NOMO-1 treated with DMSO at 0.1 percent for 48 hours (cell line): ENCODE measurements around the gene TSR1.

ENCODE experiments used
- DNase-seq: peaks from one replicate; lab custom pipeline; 2025; ENCODE audit not compliant: unreplicated experiment; lab: John Stamatoyannopoulos, UW

Gene TSR1

GRCh38 chr17:2369551-2370210 lies 33.4 kb upstream of the TSR1 start:
- no peak for DNase-seq

GRCh38 chr17:2369039-2369438 lies 32.8 kb upstream of the TSR1 start:
- DNase-seq = no peak

GRCh38 chr17:2368359-2368758 lies 32.1 kb upstream of the TSR1 start:
- no peak for DNase-seq

GRCh38 chr17:2366747-2367494 lies 30.7 kb upstream of the TSR1 start:
- DNase-seq = no peak

GRCh38 chr17:2365132-2365531 lies 28.9 kb upstream of the TSR1 start:
- DNase-seq = no peak

- DNase-seq = no peak
These were observed 28.5 kb upstream of the TSR1 start for GRCh38 chr17:2364763-2365116.

- DNase-seq = no peak
These were observed 27.9 kb upstream of the TSR1 start for GRCh38 chr17:2363851-2364762.

GRCh38 chr17:2363318-2363717 lies 27.1 kb upstream of the TSR1 start:
- DNase-seq = no peak

GRCh38 chr17:2362881-2363280 lies 26.6 kb upstream of the TSR1 start:
- DNase-seq = no peak

GRCh38 chr17:2362416-2362815 lies 26.2 kb upstream of the TSR1 start:
- DNase-seq = no peak

- DNase-seq = no peak
These were observed 25.8 kb upstream of the TSR1 start for GRCh38 chr17:2362016-2362415.

GRCh38 chr17:2361010-2361760 lies 24.9 kb upstream of the TSR1 start:
- no peak for DNase-seq

- no peak for DNase-seq
These were observed 21.7 kb upstream of the TSR1 start for GRCh38 chr17:2357931-2358434.

GRCh38 chr17:2357237-2357636 lies 21.0 kb upstream of the TSR1 start:
- DNase-seq = no peak

- no peak for DNase-seq
These were observed 18.1 kb upstream of the TSR1 start for GRCh38 chr17:2354311-2354710.

GRCh38 chr17:2351269-2351668 lies 15.0 kb upstream of the TSR1 start:
- no peak for DNase-seq

GRCh38 chr17:2347805-2348685 lies 11.8 kb upstream of the TSR1 start:
- no peak for DNase-seq

- no peak for DNase-seq
These were observed 10.2 kb upstream of the TSR1 start for GRCh38 chr17:2346475-2346874.

GRCh38 chr17:2344528-2344927 lies 8.3 kb upstream of the TSR1 start:
- DNase-seq = no peak

GRCh38 chr17:2343421-2343820 lies 7.2 kb upstream of the TSR1 start:
- DNase-seq = no peak
